ENCODE data around the gene SLC2A8.

Gene SLC2A8

DNA sequence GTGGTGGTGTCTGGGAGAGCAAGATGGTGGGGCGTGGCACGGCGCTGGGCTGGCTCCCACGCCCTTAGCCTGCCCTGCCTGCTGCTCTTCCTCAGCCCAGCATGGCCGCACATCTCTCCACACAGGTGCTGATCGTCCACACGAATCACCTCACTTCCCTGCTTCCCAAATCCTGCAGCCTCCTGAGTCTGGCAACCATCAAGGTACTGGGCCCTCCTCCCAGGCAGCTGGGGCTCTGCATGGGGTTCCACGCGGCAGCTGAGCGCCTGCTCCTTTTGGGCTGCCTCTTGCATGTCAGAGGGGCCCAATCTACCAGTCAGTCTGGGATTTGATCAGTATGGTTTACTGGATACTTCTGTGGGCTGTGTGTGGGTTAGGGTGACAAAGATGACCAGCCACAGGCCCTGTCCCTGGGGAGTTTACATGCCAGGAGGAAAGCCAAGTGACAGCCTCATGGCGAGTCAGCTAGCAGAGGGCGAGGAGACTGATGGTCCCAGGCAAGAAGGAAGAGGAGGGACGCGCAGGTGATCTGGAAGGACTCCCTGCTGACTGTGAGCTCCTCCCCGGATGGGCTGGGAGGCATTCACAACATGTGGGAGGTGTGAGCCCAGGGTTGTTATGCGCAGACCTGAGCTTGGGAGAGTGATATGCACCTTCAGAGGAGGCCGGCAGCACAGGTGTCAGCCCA is 60.4 kb downstream of the SLC2A8 start:
- Histone ChIP-seq H3K9me3 (no peaks in the 10 kb centered on the region), H3K36me3 (peaks cover 32 to 73% (median 50%) of the 10 kb centered on the region in 3 donors), H3K4me3 (no peak overlapping the region), H3K27ac (no peak overlapping the region), H3K27me3 (no peaks in the 10 kb centered on the region), H3K4me1 (peaks cover 0 to 15% (median 6%) of the 10 kb centered on the region in 4 donors)
- DNase-seq, result no peak
- intact Hi-C loops (cut with DNase I; ENCODE audit: low total_unique reads), result no loop called here
- TF ChIP-seq, protein P1, sequence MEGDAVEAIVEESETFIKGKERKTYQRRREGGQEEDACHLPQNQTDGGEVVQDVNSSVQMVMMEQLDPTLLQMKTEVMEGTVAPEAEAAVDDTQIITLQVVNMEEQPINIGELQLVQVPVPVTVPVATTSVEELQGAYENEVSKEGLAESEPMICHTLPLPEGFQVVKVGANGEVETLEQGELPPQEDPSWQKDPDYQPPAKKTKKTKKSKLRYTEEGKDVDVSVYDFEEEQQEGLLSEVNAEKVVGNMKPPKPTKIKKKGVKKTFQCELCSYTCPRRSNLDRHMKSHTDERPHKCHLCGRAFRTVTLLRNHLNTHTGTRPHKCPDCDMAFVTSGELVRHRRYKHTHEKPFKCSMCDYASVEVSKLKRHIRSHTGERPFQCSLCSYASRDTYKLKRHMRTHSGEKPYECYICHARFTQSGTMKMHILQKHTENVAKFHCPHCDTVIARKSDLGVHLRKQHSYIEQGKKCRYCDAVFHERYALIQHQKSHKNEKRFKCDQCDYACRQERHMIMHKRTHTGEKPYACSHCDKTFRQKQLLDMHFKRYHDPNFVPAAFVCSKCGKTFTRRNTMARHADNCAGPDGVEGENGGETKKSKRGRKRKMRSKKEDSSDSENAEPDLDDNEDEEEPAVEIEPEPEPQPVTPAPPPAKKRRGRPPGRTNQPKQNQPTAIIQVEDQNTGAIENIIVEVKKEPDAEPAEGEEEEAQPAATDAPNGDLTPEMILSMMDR (IDR thresholded peaks at IDR 0.05), result no peak

Measured in tibial artery (tissue), 4 donors.